IPS-15b (cell line): ENCODE data around the gene UGT1A9.

Experiments used
- H3K27me3 ChIP-seq: one replicate; pipeline ENCODE4 v1.6.1; 2013; ENCODE audit warnings: low read length; ENCODE audit not compliant: control insufficient read depth, insufficient read depth
- H3K36me3 ChIP-seq: one replicate; pipeline ENCODE4 v1.6.1; 2013; ENCODE audit warnings: low read length; ENCODE audit not compliant: control insufficient read depth, insufficient read depth
- H3K4me1 ChIP-seq: one replicate; pipeline ENCODE4 v1.6.1; 2013; ENCODE audit warnings: mild to moderate bottlenecking, low read length; ENCODE audit not compliant: control insufficient read depth, insufficient read depth
- H3K4me3 ChIP-seq: one replicate; pipeline ENCODE4 v1.5.1; 2013; ENCODE audit warnings: low read depth, low read length
- H3K9ac ChIP-seq: one replicate; pipeline ENCODE4 v1.6.1; 2013; ENCODE audit warnings: low read depth, mild to moderate bottlenecking, low read length
- H3K9me3 ChIP-seq: one replicate; pipeline ENCODE4 v1.6.1; 2013; ENCODE audit warnings: mild to moderate bottlenecking, low read length; ENCODE audit not compliant: control insufficient read depth, insufficient read depth

Gene UGT1A9

GRCh38 chr2:233684640-233685039, 12.9 kb downstream of the UGT1A9 start:
- no peaks in the 10 kb centered on the region for H3K9me3 ChIP-seq
- H3K27me3 ChIP-seq: no peaks in the 10 kb centered on the region
- H3K4me1 ChIP-seq: no peaks in the 10 kb centered on the region
- H3K4me3 ChIP-seq: no peak overlapping the region
- no peaks in the 10 kb centered on the region for H3K36me3 ChIP-seq
- H3K9ac ChIP-seq: no peak overlapping the region

- Histone ChIP-seq H3K4me3 (no peak overlapping the region), H3K9ac (no peak overlapping the region), H3K36me3 (no peaks in the 10 kb centered on the region), H3K27me3 (no peaks in the 10 kb centered on the region), H3K4me1 (peaks cover 4% of the 10 kb centered on the region), H3K9me3 (no peaks in the 10 kb centered on the region)
Observed at GRCh38 chr2:233686928-233687327, 15.2 kb downstream of the UGT1A9 start.

GRCh38 chr2:233688341-233688740, 16.6 kb downstream of the UGT1A9 start:
- H3K4me3 ChIP-seq: no peak overlapping the region
- no peaks in the 10 kb centered on the region for H3K27me3 ChIP-seq
- H3K36me3 ChIP-seq: no peaks in the 10 kb centered on the region
- H3K4me1 ChIP-seq: peaks cover 7% of the 10 kb centered on the region
- no peaks in the 10 kb centered on the region for H3K9me3 ChIP-seq
- H3K9ac ChIP-seq: no peak overlapping the region

- Histone ChIP-seq H3K4me1 (peaks cover 7% of the 10 kb centered on the region), H3K4me3 (no peak overlapping the region), H3K27me3 (no peaks in the 10 kb centered on the region), H3K9ac (no peak overlapping the region), H3K9me3 (no peaks in the 10 kb centered on the region), H3K36me3 (no peaks in the 10 kb centered on the region)
Observed at GRCh38 chr2:233689031-233689430, 17.3 kb downstream of the UGT1A9 start.

GRCh38 chr2:233689501-233689900, 17.8 kb downstream of the UGT1A9 start:
- no peaks in the 10 kb centered on the region for H3K36me3 ChIP-seq
- H3K9ac ChIP-seq: no peak overlapping the region
- H3K4me1 ChIP-seq: peaks cover 7% of the 10 kb centered on the region
- H3K27me3 ChIP-seq: no peaks in the 10 kb centered on the region
- H3K9me3 ChIP-seq: no peaks in the 10 kb centered on the region
- no peak overlapping the region for H3K4me3 ChIP-seq

- no peaks in the 10 kb centered on the region for H3K9me3 ChIP-seq
- H3K9ac ChIP-seq: no peak overlapping the region
- H3K4me3 ChIP-seq: no peak overlapping the region
- H3K27me3 ChIP-seq: no peaks in the 10 kb centered on the region
- peaks cover 7% of the 10 kb centered on the region for H3K4me1 ChIP-seq
- H3K36me3 ChIP-seq: no peaks in the 10 kb centered on the region
Observed at GRCh38 chr2:233690444-233690843, 18.7 kb downstream of the UGT1A9 start.

GRCh38 chr2:233691443-233692433, 20.0 kb downstream of the UGT1A9 start:
- Histone ChIP-seq H3K9me3 (no peaks in the 10 kb centered on the region), H3K4me3 (no peak overlapping the region), H3K4me1 (peaks cover 7% of the 10 kb centered on the region), H3K9ac (no peak overlapping the region), H3K36me3 (no peaks in the 10 kb centered on the region), H3K27me3 (no peaks in the 10 kb centered on the region)

- Histone ChIP-seq H3K4me1 (peaks cover 7% of the 10 kb centered on the region), H3K36me3 (no peaks in the 10 kb centered on the region), H3K4me3 (no peak within 1 kb of the TSS), H3K9ac (no peak within 1 kb of the TSS), H3K9me3 (no peaks in the 10 kb centered on the region), H3K27me3 (no peaks in the 10 kb centered on the region)
Observed at GRCh38 chr2:233692648-233693047, 20.9 kb downstream of the UGT1A9 start, which contains the start of gene UGT1A6. Gene UGT1A6, plus strand, starts transcription at chr2:233692890. Its CDS starts 115 bp downstream, at chr2:233693005.

- H3K9me3 ChIP-seq: no peaks in the 10 kb centered on the region
- no peak overlapping the region for H3K9ac ChIP-seq
- H3K4me3 ChIP-seq: no peak overlapping the region
- H3K27me3 ChIP-seq: no peaks in the 10 kb centered on the region
- H3K4me1 ChIP-seq: peaks cover 7% of the 10 kb centered on the region
- no peaks in the 10 kb centered on the region for H3K36me3 ChIP-seq
Observed at GRCh38 chr2:233693963-233694362, 22.3 kb downstream of the UGT1A9 start.

GRCh38 chr2:233698740-233699139, 27.0 kb downstream of the UGT1A9 start:
- Histone ChIP-seq H3K9me3 (no peaks in the 10 kb centered on the region), H3K4me3 (no peak overlapping the region), H3K36me3 (no peaks in the 10 kb centered on the region), H3K9ac (no peak overlapping the region), H3K4me1 (peaks cover 5% of the 10 kb centered on the region), H3K27me3 (no peaks in the 10 kb centered on the region)

- H3K27me3 ChIP-seq: no peaks in the 10 kb centered on the region
- peaks cover 5% of the 10 kb centered on the region for H3K4me1 ChIP-seq
- H3K9me3 ChIP-seq: no peaks in the 10 kb centered on the region
- H3K4me3 ChIP-seq: no peak overlapping the region
- H3K36me3 ChIP-seq: no peaks in the 10 kb centered on the region
- H3K9ac ChIP-seq: no peak overlapping the region
Observed at GRCh38 chr2:233699424-233700027, 27.8 kb downstream of the UGT1A9 start.
